Measurements from ENCODE around the gene RAB7B.

DNA sequence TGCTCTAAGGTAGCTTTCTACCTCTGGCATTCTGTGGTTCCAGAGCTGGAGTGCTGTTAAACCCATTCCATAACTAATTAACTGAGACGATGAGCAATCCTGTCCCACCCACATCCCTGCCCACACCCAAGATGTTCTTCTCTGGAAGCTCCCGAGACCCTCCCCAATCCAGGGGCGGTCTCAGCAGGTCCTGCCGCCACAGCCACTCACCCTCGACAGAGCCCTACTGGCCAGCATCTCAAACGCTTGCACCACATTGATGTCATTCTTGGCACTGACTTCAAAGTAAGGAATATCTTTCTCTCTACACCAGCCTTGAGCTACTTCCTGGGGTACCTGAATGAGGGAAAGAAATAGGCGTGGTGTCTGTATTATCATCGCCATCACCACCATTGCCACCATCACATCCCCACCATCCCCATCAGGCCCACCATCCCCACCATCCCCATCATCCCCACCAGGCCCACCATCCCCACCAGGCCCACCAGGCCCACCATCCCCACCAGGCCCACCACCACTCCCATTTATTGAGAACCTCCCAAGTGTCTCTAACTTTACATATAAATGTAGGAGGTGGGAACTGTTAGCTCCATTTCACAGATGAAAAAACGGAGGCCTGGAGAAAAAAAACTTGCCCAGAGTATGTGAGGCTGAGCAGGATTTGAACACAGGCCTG lies 17.7 kb downstream of the RAB7B start:
- TF ChIP-seq, protein P1, sequence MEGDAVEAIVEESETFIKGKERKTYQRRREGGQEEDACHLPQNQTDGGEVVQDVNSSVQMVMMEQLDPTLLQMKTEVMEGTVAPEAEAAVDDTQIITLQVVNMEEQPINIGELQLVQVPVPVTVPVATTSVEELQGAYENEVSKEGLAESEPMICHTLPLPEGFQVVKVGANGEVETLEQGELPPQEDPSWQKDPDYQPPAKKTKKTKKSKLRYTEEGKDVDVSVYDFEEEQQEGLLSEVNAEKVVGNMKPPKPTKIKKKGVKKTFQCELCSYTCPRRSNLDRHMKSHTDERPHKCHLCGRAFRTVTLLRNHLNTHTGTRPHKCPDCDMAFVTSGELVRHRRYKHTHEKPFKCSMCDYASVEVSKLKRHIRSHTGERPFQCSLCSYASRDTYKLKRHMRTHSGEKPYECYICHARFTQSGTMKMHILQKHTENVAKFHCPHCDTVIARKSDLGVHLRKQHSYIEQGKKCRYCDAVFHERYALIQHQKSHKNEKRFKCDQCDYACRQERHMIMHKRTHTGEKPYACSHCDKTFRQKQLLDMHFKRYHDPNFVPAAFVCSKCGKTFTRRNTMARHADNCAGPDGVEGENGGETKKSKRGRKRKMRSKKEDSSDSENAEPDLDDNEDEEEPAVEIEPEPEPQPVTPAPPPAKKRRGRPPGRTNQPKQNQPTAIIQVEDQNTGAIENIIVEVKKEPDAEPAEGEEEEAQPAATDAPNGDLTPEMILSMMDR (IDR thresholded peaks at IDR 0.05; ENCODE audit: insufficient read depth, low read depth, low read length), result no peak
- TF ChIP-seq EZH2 (IDR thresholded peaks at IDR 0.05; ENCODE audit: insufficient read depth, low read length), result no peak

All from astrocyte (in vitro differentiated cells and primary cell).